Astrocyte (in vitro differentiated cells and primary cell): ENCODE data around the gene PKD1.
"Not testable (repeated sequence)": the region's sequence is repeated elsewhere in the genome, so short reads cannot be mapped to it uniquely, and the experiment has no call there.

ENCODE experiments used
- CTCF ChIP-seq: IDR thresholded peaks from 2 replicates; pipeline ENCODE4 v1.5.1; 2011; ENCODE audit warnings: low read depth, mild to moderate bottlenecking, inconsistent platforms, low read length, moderate library complexity; ENCODE audit not compliant: insufficient read depth
- EZH2 ChIP-seq: IDR thresholded peaks from 2 replicates; pipeline ENCODE4 v1.6.1; 2012; ENCODE audit warnings: mild to moderate bottlenecking, low read length, inconsistent platforms; ENCODE audit not compliant: insufficient read depth

DNA sequence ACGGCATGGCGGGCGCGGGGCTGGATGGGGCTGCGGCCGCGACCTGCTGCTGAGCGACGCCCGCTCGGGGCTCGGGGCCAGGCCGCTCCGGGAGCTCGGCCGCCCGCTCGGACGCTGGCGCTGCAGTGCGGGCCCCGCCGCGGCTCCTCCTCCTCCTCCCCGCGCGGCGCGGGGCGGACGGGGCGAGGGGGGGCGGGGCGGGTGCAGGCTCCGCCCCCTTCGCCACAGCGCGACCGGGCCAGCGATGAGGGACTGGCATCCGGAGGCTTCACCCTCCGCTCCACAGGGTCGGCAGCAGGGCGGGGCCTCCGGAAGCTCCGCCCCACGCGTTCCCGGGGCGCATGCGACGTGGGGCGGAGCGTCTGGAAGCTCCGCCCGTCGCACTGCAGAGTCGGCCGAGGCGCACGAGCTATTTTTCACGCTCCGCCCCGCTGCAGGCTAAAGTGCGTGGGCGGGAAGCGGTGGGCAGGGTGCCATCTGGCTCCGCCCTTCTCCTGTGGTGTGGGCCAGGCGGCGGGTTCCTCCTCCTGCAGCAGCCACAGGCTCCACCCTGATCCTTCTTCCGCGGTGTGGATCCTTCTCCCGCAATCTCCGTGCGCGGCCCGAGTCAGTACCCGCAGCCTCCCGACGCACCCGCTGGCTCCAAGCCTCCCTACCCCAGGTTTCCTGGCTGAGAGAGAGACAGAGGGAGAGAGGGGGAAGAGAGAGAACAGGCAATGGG, at the start of gene PKD1:
- not testable (repeated sequence) for TF ChIP-seq CTCF, EZH2
